ENCODE results near the gene ARL15. TPM values are rescaled to one million over a fixed set of nuclear protein-coding genes. Genes with fewer than 3 reads are reported as not detected.

ARL15 gene
- polyA plus RNA-seq, 1 of the 3 experiments (the other 2 are of a cell fraction), result 6.4 TPM

DNA sequence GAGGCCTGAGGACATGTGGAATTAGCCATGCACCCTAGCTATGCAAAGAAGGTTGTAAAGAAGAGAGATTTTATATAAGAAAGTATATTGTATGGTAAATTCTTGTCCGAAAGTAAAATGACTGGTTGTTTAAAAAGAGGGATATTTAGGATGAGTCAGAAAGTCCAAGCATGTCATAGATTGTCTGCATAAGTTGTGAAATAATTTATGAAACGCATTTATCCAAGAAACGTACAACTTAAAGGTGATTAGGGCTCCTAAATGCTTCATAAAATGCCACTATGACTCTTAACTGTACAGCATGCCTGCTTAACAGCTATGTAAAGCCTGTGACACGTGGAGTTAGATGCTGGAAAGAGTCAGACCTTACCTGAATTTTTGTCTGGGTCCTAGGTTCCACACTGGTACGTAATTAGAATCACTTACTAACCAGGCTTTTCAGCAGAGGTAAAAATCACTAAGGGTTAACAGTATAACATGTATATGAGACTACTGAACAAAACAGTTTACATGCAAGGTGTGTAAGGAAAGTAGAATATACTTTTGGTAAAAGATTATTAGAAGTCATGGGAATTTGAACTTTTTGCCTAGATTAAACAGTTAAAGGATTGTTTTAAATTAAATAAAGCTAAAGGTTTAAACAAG is 37.0 kb upstream of the ARL15 start:
- Histone ChIP-seq H4K20me1 (ENCODE audit: insufficient read depth) (no peaks in the 10 kb centered on the region), H2AFZ (ENCODE audit: low read depth) (0 out of 2 replicates have a peak overlapping the region, but pooled peaks have one; percentile 29), H3K79me2 (ENCODE audit: insufficient read depth) (no peaks in the 10 kb centered on the region), H3K36me3 (replicated peaks in 1 of 2; ENCODE audit: control insufficient read depth in 1 of 2, insufficient read depth in 2 of 2, low read length in 1 of 2) (peaks cover 0 to 3% of the 10 kb centered on the region in 2 experiments), H3K9me2 (no peaks in the 10 kb centered on the region), H3K27ac (ENCODE audit: low read depth in 2 of 2, low read length in 1 of 2) (no peak overlapping the region), H3K9me3 (no peaks in the 10 kb centered on the region), H3K27me3 (ENCODE audit: insufficient read depth) (no peaks in the 10 kb centered on the region), H3K4me1 (ENCODE audit: control insufficient read depth in 1 of 2, insufficient read depth in 2 of 2, low read depth in 1 of 2, low read length in 1 of 2) (no peaks in the 10 kb centered on the region), H3K4me2 (no peak overlapping the region), H3K9ac (no peak overlapping the region), H3K4me3 (ENCODE audit: low read depth in 2 of 2, low read length in 1 of 2) (no peak overlapping the region), H3F3A (replicated peaks; ENCODE audit: insufficient read depth) (no peaks in the 10 kb centered on the region)
- POLR2A ChIA-PET, result no interaction called here
- WGBS (ENCODE audit: low lambda C conversion rate), result 18% methylated on average over 5 of the region's 5 CpGs
- no peak for DNase-seq
- no peak for TF ChIP-seq RAD21 (IDR thresholded peaks at IDR 0.05; ENCODE audit: low read length)
- TF ChIP-seq MEF2A (IDR thresholded peaks at IDR 0.05; ENCODE audit: borderline replicate concordance, low read depth), result no peak
- TF ChIP-seq YY1 (IDR thresholded peaks at IDR 0.05; ENCODE audit: low read depth), result no peak
- TF ChIP-seq CHD2 (IDR thresholded peaks at IDR 0.05; ENCODE audit: low read length, partially characterized antibody), result no peak
- TF ChIP-seq JUND (IDR thresholded peaks at IDR 0.05), result no peak
- CTCF ChIA-PET, result interaction anchor here (1.0 to 1.1 kb wide), 2 partner anchors 15 to 72 kb away, joined by 3 read pairs; no protein-coding TSS in a partner anchor

- DNase-seq, result no peak
- Histone ChIP-seq H3K4me2 (no peak overlapping the region), H3K4me1 (ENCODE audit: control insufficient read depth in 1 of 2, insufficient read depth in 2 of 2, low read depth in 1 of 2, low read length in 1 of 2) (no peaks in the 10 kb centered on the region), H3K79me2 (ENCODE audit: insufficient read depth) (no peaks in the 10 kb centered on the region), H3K9me2 (no peaks in the 10 kb centered on the region), H3K9ac (no peak overlapping the region), H3K9me3 (no peaks in the 10 kb centered on the region), H3K27ac (ENCODE audit: low read depth in 2 of 2, low read length in 1 of 2) (no peak overlapping the region), H3K27me3 (ENCODE audit: insufficient read depth) (no peaks in the 10 kb centered on the region), H3F3A (replicated peaks; ENCODE audit: insufficient read depth) (no peaks in the 10 kb centered on the region), H2AFZ (ENCODE audit: low read depth) (no peak overlapping the region), H4K20me1 (ENCODE audit: insufficient read depth) (no peaks in the 10 kb centered on the region), H3K36me3 (replicated peaks in 1 of 2; ENCODE audit: control insufficient read depth in 1 of 2, insufficient read depth in 2 of 2, low read length in 1 of 2) (peaks cover 0 to 3% of the 10 kb centered on the region in 2 experiments), H3K4me3 (ENCODE audit: low read depth in 2 of 2, low read length in 1 of 2) (no peak overlapping the region)
- POLR2A ChIA-PET, result no interaction called here
- CTCF ChIA-PET, result interaction anchor here (0.7 to 1.0 kb wide), 4 partner anchors 33 to 1226 kb away, joined by 3 read pairs; no protein-coding TSS in a partner anchor
- TF ChIP-seq USF1 (IDR thresholded peaks at IDR 0.05; ENCODE audit: borderline replicate concordance, low read depth) (no peak), JUND (IDR thresholded peaks at IDR 0.05) (no peak), MEF2A (IDR thresholded peaks at IDR 0.05; ENCODE audit: borderline replicate concordance, low read depth) (no peak), MXI1 (IDR thresholded peaks at IDR 0.05; ENCODE audit: low read depth, low read length) (no peak), GATA2 (CRISPR knock-in tag; IDR thresholded peaks at IDR 0.05) (no peak), GABPA (IDR thresholded peaks at IDR 0.05; ENCODE audit: low read depth) (no peak), CHD2 (IDR thresholded peaks at IDR 0.05; ENCODE audit: low read length, partially characterized antibody) (no peak), ELF1 (IDR thresholded peaks at IDR 0.05) (no peak), SIN3A (IDR thresholded peaks at IDR 0.05; ENCODE audit: borderline replicate concordance, low read depth, low read length) (no peak), USF2 (IDR thresholded peaks at IDR 0.05; ENCODE audit: borderline replicate concordance, low read depth, low read length) (no peak), FOXM1 (IDR thresholded peaks at IDR 0.05; ENCODE audit: low read depth) (no peak), TEAD4 (IDR thresholded peaks at IDR 0.05; ENCODE audit: borderline replicate concordance, insufficient read depth) (no peak), TCF12 (IDR thresholded peaks at IDR 0.05) (no peak), RCOR1 (IDR thresholded peaks at IDR 0.05; ENCODE audit: low read length) (no peak), ZBTB33 (IDR thresholded peaks at IDR 0.05; ENCODE audit: borderline replicate concordance, low read depth) (no peak), EP300 (IDR thresholded peaks at IDR 0.05; ENCODE audit: borderline replicate concordance in 1 of 2, low read depth in 1 of 2, low read length in 1 of 2) (no peak), NFIC (IDR thresholded peaks at IDR 0.05; ENCODE audit: borderline replicate concordance) (no peak)
- TF ChIP-seq, protein P1, sequence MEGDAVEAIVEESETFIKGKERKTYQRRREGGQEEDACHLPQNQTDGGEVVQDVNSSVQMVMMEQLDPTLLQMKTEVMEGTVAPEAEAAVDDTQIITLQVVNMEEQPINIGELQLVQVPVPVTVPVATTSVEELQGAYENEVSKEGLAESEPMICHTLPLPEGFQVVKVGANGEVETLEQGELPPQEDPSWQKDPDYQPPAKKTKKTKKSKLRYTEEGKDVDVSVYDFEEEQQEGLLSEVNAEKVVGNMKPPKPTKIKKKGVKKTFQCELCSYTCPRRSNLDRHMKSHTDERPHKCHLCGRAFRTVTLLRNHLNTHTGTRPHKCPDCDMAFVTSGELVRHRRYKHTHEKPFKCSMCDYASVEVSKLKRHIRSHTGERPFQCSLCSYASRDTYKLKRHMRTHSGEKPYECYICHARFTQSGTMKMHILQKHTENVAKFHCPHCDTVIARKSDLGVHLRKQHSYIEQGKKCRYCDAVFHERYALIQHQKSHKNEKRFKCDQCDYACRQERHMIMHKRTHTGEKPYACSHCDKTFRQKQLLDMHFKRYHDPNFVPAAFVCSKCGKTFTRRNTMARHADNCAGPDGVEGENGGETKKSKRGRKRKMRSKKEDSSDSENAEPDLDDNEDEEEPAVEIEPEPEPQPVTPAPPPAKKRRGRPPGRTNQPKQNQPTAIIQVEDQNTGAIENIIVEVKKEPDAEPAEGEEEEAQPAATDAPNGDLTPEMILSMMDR (IDR thresholded peaks at IDR 0.05), result no peak
- TF ChIP-seq, protein P2, sequence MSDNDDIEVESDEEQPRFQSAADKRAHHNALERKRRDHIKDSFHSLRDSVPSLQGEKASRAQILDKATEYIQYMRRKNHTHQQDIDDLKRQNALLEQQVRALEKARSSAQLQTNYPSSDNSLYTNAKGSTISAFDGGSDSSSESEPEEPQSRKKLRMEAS (IDR thresholded peaks at IDR 0.05; ENCODE audit: low read depth), result no peak
Measured at GRCh38 chr5:54344653-54345052, 34.3 kb upstream of the ARL15 start.

All from SK-N-SH (cell line).